NCI-H2107 treated with DMSO at 0.1 percent for 48 hours (cell line): Measurements from ENCODE around the gene TPPP.

ENCODE experiments used
- DNase-seq: peaks from one replicate; lab custom pipeline; 2025; ENCODE audit not compliant: unreplicated experiment; lab: John Stamatoyannopoulos, UW

The TPPP gene

DNA sequence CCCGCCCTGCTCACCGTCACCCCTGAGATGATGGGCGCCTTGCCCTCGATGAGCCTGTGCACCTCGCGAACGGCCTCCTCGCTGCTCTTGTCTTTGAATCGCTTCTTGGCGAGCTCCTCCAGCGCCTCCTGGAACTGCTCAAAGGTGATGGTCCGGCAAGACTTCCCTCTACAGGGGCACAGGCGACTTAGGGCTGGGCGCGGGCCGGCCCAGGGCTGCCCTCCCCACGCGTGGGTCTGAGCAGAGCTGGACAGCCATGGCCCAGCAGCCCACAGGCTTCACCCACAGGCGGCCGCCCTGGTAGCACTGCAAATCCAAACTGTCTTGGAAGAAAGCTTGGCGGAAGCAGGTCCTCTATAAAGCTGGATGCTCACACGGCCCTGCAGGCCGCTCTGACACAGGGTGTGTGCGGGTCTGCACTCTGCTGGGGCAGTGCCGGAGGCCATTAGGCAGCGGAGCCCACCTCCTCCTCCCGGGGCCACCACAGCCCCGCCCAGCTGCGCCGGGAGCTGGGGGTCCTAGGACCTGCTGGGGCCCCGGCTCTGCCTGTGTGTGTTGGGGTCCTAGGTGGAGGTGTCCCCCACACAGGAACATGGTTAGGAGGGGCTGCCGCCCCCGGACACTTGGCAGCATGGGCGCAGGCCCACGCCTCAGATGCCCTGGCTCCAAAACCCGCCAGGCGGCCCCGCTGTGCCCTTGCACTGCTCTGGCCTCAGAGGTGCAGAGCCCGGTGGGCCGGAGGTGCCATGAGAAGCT, 27.0 kb downstream of the TPPP start:
- DNase-seq: no peak

DNA sequence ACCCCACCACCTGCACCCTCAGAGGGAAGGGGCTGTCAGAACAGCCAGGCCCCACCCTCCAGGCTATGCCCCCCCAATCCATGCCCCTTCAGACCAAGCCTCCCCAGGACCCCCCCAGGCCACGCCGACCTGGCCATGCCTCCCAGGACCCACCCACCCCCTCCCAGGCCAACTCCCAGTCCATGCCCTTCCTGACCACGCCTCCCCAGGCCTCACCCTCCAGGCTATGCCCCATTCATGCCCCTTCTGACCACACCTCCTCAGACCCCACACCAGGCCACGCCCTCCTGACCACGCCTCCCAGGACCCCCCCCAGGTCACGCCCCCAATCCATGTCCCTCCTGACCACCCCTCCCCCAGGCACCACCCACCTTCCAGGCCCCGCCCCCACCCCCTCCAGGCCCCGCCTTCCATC, 27.6 kb downstream of the TPPP start:
- no peak for DNase-seq

DNA sequence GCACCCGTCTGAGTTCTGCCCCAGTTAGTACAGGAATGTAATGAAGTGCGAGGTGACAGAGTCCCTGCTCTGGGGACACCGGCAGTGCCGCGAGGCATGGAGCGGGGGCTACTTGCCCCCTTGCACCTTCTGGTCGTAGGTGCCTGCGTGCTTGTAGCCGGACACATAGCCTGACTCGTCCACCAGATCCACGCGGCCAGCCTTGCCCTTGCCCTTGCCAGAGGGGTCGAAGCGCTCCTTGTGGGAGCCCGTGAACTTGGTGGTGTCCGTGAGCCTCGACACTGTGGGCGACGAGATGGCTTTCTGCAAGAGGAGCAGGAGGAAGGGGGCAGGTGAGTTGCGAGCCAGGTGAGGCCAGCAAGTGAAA, 28.2 kb downstream of the TPPP start:
- no peak for DNase-seq

DNA sequence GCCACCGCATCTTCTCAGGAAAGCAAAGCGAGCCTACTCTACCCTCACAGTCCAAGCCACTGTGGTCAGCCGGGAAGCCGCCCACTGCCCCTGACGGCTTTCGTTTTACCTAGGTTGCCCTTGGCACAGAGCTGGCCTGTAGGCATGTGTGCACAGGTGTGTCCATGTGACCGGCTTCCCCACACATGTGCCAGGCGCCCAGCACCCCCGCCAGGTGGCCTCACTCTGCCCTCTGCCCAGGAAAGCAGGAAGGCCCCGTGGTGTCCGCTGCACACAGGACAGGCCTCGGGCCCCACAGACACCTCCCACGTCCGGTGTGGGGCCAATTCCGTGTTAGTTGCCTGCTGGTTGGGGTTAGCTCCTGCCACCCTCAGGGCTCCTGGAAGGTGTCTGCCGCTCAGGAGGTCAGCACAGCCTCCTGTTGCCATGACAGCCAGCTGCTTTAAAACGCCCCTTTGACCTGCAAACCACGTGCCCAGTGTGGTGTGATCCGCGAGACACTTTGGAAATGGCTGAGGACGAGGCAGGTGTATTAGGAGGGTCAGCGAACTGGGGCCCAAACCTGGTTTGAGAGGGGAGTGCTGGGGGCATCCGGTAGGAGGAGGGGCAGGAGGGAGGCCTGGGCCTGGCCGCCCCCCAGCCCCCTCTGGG, 28.7 kb downstream of the TPPP start:
- no peak for DNase-seq

DNA sequence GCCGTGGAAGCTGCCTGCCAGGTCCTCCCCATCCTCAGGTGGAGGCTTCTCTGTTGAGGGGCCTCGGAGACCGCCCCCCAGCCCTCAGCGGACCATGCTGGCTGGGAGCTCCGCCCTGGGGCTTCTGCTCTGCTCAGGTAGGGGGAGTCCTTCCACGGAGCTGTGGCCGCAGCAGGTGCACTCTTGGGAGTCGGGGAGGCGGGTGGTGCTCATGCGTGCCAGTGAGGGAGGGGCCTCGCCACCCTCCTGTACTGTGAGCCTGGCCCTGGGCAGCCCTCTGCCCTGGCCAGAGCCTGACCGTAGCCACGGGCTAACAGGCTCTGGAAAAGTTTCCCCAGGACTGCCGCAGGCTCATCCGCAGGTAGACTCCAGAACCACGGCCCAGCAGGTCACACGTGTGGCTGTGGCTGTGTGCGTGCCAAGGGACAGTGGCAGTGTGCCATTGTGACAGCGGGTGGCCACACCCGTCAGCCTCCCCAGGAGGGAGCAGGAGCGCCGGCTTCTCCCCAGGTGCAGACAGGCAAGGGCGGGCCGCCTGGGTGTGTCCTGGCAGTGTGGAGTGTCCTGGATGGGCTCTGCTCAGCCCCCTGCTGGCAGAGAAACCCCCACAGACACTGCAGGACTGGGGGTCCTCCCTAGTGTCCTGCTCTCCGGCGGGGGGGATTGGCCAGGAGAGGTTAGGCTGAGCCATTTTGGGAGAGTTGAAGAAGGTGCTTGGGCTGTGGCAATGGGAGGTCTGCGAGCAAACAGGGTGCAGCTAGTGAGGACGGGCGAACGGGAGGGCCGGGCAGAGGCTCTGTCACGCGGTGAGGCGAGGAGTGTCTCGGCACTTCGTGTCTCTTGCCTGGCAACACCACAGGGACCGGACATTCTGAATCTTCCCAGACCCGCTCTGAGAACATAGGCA, 29.5 kb downstream of the TPPP start:
- no peak for DNase-seq

DNA sequence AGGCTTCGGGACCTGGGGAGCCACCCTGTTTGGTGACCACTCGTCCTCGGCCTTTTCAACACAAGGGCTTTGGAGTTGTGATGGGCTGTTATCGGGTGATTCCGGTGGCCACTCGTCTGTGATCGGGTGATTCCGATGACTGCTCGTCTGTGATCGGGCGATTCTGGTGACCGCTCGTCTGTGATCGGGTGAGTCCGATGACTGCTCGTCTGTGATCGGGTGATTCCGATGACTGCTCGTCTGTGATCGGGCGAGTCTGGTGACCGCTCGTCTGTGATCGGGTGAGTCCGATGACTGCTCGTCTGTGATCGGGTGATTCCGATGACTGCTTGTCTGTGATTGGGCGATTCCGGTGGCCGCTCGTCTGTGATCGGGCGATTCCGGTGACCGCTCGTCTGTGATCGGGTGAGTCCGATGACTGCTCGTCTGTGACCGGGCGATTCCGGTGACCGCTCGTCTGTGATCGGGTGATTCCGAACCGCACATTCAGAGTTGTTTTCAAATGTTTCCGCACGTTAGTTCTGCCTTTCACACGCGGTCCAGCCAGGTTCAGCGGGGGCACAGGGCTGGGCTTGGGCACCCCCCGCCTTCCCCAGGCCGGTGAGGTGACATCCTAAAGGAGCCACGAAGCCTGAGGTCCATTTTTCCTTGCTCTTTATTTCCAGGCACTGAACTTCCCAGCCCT, 30.3 kb downstream of the TPPP start:
- no peak for DNase-seq

DNA sequence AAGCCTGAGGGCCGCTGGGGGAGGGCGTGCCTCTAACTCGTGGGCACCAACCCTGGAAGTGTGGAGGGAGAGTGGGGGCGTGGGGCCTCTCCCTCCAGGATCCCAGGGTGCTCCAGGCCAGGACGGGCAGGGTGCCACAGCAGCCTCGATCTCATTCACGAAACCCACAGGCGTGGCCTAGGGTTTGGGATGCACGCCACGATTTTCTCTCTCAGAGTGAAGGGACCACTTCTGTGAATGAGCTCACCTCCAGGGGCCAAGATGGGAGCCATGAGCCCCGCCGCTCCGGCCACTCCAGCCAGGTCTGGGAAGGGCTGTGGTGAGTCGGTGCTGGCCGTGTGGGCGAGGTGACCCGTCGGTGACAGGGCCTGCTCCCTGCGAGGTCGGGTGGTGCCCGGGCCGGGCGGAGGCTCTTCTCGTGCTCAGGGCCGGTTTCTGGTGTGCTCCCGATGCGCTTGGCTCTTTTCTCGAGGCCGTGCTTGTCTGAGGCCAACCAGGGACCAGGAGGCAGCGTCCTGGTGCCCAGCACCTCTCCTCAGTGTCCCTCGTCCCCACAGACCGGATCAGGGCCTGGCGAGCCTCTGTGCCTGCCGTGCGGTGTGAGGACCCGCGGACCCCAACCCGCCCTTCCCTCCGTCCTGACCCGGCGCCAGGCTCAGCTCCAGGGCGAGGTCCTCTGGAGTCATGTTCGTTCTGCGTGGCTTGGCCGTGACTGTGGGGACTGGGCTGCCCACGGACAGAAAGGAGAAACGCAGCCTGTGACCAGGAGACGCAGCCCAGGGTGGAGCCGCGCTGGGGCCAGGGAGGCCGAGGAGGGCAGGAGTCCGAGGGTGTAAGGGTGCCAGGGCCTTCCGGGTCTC, 31.0 kb downstream of the TPPP start:
- DNase-seq: no peak

DNA sequence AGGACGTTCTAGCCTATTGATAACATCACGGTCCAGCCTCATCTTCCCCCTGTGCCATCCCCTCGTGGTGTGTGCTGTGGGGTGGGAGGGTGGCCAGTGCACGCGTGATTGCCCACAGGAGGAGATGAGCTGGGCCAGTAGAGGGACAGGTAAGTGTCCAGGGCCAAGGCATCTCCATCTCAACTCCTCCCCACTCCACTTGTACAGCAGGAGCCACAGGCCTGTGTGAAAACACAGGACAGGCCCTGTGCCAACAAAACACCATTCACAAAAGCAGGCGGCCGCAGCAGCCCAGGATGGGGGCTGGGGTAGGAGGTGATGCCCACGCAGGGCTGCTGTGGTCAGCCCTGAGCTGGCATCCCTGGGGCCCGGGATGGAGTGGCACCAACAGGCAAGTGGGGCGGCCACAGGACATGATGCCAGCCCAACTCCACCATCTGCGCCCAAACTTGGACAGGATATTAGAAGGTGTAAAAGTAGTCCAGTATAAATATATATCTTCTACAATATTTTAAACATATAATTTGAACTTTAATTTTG, 32.6 kb downstream of the TPPP start:
- DNase-seq: no peak

DNA sequence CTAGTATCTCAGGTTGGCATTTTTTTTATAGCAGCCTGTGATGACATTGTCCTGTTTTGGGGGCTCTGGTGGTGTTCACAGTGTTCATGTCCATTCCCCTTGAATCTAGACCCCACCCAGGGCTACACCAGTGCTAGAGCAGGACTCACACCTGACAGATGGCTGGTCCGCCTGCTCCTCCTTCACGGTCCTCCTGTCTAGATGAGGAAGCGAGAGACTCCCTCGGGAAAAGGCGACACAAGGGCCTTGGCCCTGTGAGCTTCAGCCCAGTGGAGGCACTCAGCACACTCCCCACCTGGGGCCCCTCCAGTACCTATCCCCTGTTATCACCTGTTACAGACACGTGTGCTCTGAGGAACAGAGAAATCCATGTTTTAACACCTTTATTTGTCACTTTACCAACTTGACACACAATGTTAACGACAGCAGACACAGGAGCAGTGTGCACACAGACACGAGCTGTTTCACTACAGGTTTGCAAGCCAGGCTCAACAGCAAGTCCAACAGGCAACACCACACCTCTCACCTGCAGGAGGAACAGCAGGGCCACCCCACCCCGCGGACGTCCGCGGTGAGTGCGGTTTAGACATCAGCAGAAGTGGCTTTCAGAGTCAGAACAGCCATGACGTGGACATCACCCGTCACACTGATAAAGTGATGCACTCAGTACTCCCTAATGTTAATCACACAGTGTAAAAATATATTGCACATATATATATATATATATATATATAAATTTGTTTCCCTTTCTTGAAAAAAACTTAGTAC, 33.5 kb downstream of the TPPP start:
- no peak for DNase-seq

DNA sequence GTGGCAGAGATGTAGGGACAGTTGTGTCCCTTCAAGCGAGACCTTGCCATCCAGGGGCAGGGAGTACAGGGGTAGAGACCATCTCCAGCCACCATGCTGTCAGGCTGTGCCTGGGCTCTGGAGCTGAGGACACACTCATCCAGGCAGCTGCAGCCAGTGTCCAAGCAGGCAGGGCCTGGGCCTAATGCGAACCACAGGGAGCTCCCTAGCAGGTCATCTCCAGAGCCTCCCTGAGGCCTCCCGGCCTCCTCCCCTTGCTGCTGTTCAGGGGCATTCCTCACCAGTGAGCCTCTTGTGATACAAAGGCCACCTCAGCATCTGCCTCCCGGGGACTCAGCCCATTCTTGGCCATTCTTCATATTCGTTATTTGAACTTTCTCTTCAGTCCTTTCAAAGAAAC, 35.0 kb downstream of the TPPP start:
- DNase-seq: no peak

DNA sequence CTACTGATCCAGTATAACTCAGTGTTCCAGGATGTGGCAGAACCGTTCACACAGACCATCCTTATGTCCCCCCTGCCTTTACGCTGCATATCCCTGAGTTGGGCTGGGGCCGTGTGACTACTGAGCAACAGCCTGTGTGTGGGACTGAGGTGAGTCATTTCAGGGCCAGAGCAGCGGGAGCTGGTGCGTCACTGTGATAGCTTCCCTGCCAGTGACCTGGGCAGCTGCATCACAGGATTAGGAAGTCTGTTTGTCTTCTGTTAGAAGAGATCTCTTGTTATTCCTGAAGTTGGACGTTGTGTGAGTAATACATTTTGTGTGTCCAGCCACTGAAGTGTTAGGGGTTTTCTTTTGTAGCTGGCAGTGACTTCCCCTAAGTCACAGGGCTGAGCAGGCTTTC, 35.6 kb downstream of the TPPP start:
- no peak for DNase-seq

DNA sequence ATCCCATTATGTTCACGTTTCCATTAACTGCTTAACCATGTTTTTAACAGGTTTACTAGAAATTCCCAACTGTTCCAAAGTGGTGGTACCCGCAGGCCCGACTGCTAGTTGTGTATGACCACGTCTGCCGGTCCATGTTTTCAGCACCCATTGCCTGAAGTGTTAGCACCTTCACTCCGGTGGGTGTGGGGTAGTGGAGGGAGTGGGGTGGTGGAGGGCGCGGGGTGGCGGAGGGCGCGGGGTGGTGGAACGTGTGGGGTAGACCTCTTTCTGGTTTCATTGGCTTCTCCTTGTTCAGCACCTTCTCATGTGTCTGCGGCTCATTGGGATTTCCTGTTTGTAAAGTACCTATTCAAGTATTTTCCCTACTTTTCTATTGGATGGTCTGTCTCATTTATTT, 37.7 kb downstream of the TPPP start:
- DNase-seq: no peak

DNA sequence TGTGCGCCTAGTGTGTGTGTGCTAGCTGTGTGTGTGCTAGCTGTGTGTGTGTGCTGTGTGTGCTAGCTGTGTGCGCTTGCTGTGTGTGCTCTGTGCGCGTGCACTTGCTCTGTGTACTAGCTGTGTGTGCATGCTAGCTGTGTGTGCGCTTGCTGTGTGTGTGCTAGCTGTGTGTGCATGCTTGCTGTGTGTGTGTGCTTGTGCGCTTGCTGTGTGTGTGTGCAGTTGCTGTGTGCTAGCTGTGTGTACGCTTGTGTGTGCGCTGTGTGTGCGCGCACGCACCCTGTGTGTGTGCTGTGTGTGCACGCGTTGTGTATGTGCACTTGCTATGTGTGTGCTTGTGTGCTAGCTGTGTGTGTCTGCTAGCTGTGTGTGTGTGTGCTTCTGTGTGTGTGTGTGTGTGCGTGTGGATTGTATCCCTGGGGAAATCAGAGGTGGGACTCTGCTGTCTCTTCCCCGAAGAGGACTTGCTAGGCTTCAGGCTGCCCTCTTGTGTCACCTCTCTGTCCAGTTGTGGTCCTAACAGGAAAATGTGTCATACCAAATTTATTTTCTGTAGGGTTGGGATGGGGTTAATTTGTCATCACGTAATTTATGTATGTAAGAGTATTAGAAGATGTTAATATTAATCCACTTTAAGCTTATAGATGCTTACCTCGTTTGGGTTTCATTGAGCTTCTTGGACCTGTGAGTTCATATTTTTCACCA, 38.9 kb downstream of the TPPP start:
- no peak for DNase-seq

DNA sequence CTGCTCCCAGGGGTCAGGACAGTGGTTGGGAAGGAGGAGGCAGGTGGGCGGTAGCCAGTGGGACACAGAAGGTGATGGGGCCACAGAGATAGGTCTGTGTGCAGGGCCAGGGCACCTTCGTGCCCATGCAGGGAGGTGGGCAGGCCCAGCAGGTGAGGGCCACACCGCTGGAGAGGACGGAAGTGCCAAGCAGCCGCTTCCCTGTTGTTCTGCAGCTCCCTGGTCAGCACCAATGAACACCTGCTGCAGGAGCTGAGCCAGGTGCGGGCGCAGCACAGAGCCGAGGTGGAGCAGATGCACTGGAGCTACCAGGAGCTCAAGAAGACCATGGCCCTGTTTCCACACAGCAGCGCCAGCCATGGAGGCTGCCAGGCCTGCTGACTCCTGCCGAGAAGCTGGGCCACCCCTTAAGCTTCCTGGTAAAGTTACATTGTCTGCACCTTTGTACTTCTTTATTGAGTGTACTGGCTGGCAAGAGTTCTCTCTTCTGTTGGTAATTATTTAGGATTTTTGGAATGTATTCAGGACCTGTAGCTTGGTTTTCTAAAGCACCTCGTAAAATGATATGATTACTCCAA, 40.3 kb downstream of the TPPP start:
- peak; percentile 72 for DNase-seq

DNA sequence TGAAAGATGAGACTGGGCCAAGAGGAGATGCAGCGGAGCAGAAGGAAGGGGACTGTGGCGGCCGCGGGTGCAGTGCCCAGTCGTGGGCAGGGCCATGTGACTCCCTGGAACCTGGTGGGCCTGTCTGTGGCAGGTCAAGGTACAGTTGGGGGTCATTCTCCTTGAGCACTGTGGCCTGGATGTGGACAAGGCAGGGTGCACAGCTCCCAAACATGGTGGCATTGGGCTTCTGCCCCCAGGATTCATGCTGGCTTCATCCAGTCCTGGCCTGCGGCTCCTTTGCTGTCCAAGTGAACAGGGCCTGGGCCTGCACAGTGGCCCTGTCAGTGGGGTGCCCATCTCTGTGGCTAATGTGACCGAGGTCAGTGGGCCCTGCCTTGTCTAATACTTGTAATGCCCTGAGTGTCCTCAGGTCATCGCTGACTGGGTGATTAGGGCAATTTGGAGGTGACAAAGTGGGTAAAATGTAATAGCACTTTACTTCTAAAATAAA, 41.1 kb downstream of the TPPP start:
- no peak for DNase-seq

DNA sequence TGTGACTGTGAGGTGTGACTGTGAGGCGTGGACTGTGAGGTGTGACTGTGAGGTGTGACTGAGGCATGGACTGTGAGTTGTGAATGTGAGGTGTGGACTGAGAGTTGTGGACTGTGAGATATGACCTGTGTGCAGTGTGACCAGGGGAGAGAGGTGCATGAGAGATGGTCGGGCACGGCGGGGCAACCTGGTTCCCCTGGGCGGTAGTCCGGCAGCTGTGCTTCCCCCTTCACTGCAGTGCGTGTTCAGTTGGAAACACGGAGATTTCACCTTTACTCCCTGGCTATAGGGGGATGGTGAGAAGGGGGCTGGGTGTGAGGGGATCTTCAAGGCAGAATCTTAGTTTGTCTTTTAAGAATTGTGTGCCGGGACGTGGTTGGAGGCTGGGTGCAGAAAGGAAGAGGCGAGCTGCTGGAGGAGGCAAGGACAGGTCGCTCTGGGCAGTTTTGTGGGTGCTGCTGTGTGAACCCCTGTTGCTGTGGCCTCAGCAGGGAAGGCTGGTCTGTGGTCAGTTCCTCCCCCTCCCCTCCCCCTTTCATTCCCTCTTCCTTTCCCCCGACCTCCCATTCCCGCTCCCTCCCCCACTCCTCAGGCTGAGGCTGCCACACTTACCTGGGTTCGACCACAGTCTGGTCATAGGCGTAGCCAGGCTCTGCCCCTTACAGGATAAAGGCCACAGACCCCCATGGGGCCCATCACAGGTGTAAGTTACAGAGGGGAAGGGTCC, 41.7 kb downstream of the TPPP start:
- no peak for DNase-seq

DNA sequence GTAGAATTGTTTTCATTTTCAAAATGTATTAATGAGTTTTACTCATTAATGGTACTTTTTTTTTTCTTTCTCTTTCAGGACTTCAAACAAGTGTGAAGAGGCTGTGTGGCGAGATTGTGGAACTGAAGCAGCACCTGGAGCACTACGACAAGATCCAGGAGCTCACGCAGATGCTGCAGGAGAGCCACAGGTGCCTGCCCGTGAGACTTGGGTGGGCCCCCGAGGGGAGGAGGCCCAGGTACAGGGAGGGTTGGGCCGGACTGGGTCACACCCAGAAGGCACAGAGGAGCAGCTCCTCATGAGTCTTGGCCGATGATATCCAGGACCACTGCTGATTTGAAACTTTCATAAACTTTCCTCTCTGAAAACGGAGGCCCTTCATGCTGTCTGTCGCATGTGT, 45.4 kb downstream of the TPPP start:
- no peak for DNase-seq

DNA sequence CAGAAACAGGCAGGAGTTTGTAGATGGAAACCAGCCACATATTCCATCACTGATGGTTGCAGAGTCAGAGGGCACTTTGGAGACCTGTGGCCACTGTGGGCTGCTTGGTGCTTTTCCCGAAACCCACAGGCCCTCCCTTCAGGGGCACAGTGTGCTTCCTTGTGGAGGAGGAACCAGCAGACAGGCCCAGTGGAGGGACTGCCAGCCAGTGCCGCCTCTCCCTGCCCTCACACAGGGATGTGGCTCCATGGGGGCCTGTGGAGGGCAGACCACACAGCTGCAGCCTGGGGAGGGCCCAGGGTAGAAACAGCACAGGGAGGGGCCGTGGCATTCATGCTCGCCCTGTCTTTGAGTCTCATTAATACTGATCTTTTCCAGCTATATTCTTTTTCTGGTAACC, 45.8 kb downstream of the TPPP start:
- DNase-seq: no peak
